Neural cell (in vitro differentiated cells): ENCODE results near the gene PSMA7. TPM values are rescaled to one million over a fixed set of nuclear protein-coding genes. Genes with fewer than 3 reads are reported as not detected.

Experiments used
- H2AFZ ChIP-seq: fragments of 200-600, 300-800 bp; sonication (generic), shearing (Covaris generic); 2 replicates; pipeline ENCODE4 v1.6.0; 2014; ENCODE audit warnings: low read depth, mild to moderate bottlenecking, antibody characterized with exemption, low read length, moderate library complexity
- H3F3A ChIP-seq: fragments of 200-600 bp; shearing (Covaris generic); 2 replicates; pipeline ENCODE4 v1.6.1; 2016; ENCODE audit warnings: mild to moderate bottlenecking, moderate library complexity, mixed read lengths, antibody characterized with exemption, low read length; ENCODE audit not compliant: insufficient read depth, poor library complexity, severe bottlenecking
- H3K27ac ChIP-seq: fragments of 200-600, 300-800 bp; sonication (generic), shearing (Covaris generic); 2 replicates; pipeline ENCODE4 v1.5.1; 2014; ENCODE audit warnings: mild to moderate bottlenecking, low read length, moderate library complexity
- H3K27me3 ChIP-seq: fragments of 300-800, 200-600 bp; sonication (generic), shearing (Covaris generic); 2 replicates; pipeline ENCODE4 v1.6.0; 2014; ENCODE audit warnings: mild to moderate bottlenecking, low read depth, low read length, moderate library complexity; ENCODE audit not compliant: insufficient read depth
- H3K36me3 ChIP-seq: fragments of 300-800, 200-600 bp; sonication (generic), shearing (Covaris generic); 2 replicates; pipeline ENCODE4 v1.5.1; 2014; ENCODE audit warnings: mild to moderate bottlenecking, antibody characterized with exemption, low read length, moderate library complexity; ENCODE audit not compliant: insufficient read depth
- H3K4me2 ChIP-seq: fragments of 300-800, 200-600 bp; sonication (generic), shearing (Covaris generic); 2 replicates; pipeline ENCODE4 v1.6.0; 2014; ENCODE audit warnings: mild to moderate bottlenecking, low read length
- H3K4me3 ChIP-seq: fragments of 300-800, 200-600 bp; sonication (generic), shearing (Covaris generic); 2 replicates; pipeline ENCODE4 v1.5.1; 2014; ENCODE audit warnings: mild to moderate bottlenecking, low read length, moderate library complexity
- H3K79me2 ChIP-seq: fragments of 200-600 bp; shearing (Covaris generic); replicated peaks from 2 replicates; pipeline ENCODE4 v1.6.0; 2014; ENCODE audit warnings: mild to moderate bottlenecking, low read length, moderate library complexity; ENCODE audit not compliant: insufficient read depth
- H3K9ac ChIP-seq: fragments of 300-800, 200-600 bp; sonication (generic), shearing (Covaris generic); 2 replicates; pipeline ENCODE4 v1.6.1; 2016; ENCODE audit warnings: mild to moderate bottlenecking, low read length, mixed read lengths
- H3K9me2 ChIP-seq: fragments of 200-600 bp; shearing (Covaris generic); 2 replicates; pipeline ENCODE4 v1.6.1; 2016; ENCODE audit warnings: mild to moderate bottlenecking, low read length, mixed read lengths; ENCODE audit not compliant: insufficient read depth
- H3K9me3 ChIP-seq: fragments of 200-600, 300-800 bp; sonication (generic), shearing (Covaris generic); 2 replicates; pipeline ENCODE4 v1.6.1; 2016; ENCODE audit warnings: mild to moderate bottlenecking, mixed run types, low read length, moderate library complexity, mixed read lengths
- H4K20me1 ChIP-seq: fragments of 200-600 bp; shearing (Covaris generic); 2 replicates; pipeline ENCODE4 v1.6.1; 2016; ENCODE audit warnings: mild to moderate bottlenecking, mixed run types; ENCODE audit not compliant: insufficient read depth
- CTCF ChIP-seq: fragments of 450-650 bp; IDR thresholded peaks from 2 replicates; pipeline ENCODE4 v1.5.1; 2014; ENCODE audit warnings: antibody characterized with exemption, mild to moderate bottlenecking, moderate library complexity; ENCODE audit not compliant: poor library complexity, severe bottlenecking
- EP300 ChIP-seq: fragments of 450-650 bp; conservative IDR thresholded peaks from 2 replicates; pipeline ENCODE4 v1.6.1; 2014; ENCODE audit warnings: antibody characterized with exemption, mild to moderate bottlenecking, moderate library complexity; ENCODE audit not compliant: poor library complexity, severe bottlenecking
- EZH2 ChIP-seq: fragments of 200-600, 300-800 bp; shearing (Covaris generic), sonication (generic); IDR thresholded peaks from 2 replicates; pipeline ENCODE4 v1.6.1; 2014; ENCODE audit warnings: antibody characterized with exemption, low read length, borderline replicate concordance, mild to moderate bottlenecking; ENCODE audit not compliant: insufficient read depth, poor library complexity, severe bottlenecking
- MXI1 ChIP-seq: fragments of 450-650 bp; conservative IDR thresholded peaks from 2 replicates; pipeline ENCODE4 v1.6.1; 2014; ENCODE audit warnings: antibody characterized with exemption, mild to moderate bottlenecking; ENCODE audit not compliant: poor library complexity, severe bottlenecking
- POLR2AphosphoS5 ChIP-seq: IDR thresholded peaks from 2 replicates; pipeline ENCODE4 v1.6.1; 2012
- RAD21 ChIP-seq: fragments of 450-650 bp; conservative IDR thresholded peaks from 2 replicates; pipeline ENCODE4 v1.6.1; 2014; ENCODE audit warnings: antibody characterized with exemption, mild to moderate bottlenecking, moderate library complexity
- SMC3 ChIP-seq: fragments of 450-650 bp; conservative IDR thresholded peaks from 2 replicates; pipeline ENCODE4 v1.6.1; 2014; ENCODE audit warnings: antibody characterized with exemption, mild to moderate bottlenecking, moderate library complexity; ENCODE audit not compliant: poor library complexity
- TAF1 ChIP-seq: IDR thresholded peaks from 2 replicates; pipeline ENCODE4 v1.6.1; 2012; ENCODE audit warnings: low read depth
- polyA plus RNA-seq: library from polyadenylated mRNA; depleted of rRNA; stranded (reverse); fragments of >200 nt; gene quantifications from 2 replicates; pipeline ENCODE4 v1.2.3, GENCODE V29; 2014
- TF ChIP-seq, protein P1 (sequence below): IDR thresholded peaks from 2 replicates; pipeline ENCODE4 v1.6.1; 2012; ENCODE audit warnings: borderline replicate concordance

PSMA7 gene
- polyA plus RNA-seq, 1 donor from 2014 or later: 874 TPM

GRCh38 chr20:62122654-62123449 is 20.3 kb downstream of the PSMA7 start:
- no peak overlapping the region for H2AFZ ChIP-seq
- H3K36me3 ChIP-seq: no peaks in the 10 kb centered on the region

GRCh38 chr20:62121776-62122653 is 21.2 kb downstream of the PSMA7 start, which contains the start of gene LSM14B:
Gene LSM14B (plus strand): TSS chr20:62122475. CDS start chr20:62122667, 192 bp downstream.
- TF ChIP-seq RAD21: peak; percentile 42
- TF ChIP-seq, protein P1, sequence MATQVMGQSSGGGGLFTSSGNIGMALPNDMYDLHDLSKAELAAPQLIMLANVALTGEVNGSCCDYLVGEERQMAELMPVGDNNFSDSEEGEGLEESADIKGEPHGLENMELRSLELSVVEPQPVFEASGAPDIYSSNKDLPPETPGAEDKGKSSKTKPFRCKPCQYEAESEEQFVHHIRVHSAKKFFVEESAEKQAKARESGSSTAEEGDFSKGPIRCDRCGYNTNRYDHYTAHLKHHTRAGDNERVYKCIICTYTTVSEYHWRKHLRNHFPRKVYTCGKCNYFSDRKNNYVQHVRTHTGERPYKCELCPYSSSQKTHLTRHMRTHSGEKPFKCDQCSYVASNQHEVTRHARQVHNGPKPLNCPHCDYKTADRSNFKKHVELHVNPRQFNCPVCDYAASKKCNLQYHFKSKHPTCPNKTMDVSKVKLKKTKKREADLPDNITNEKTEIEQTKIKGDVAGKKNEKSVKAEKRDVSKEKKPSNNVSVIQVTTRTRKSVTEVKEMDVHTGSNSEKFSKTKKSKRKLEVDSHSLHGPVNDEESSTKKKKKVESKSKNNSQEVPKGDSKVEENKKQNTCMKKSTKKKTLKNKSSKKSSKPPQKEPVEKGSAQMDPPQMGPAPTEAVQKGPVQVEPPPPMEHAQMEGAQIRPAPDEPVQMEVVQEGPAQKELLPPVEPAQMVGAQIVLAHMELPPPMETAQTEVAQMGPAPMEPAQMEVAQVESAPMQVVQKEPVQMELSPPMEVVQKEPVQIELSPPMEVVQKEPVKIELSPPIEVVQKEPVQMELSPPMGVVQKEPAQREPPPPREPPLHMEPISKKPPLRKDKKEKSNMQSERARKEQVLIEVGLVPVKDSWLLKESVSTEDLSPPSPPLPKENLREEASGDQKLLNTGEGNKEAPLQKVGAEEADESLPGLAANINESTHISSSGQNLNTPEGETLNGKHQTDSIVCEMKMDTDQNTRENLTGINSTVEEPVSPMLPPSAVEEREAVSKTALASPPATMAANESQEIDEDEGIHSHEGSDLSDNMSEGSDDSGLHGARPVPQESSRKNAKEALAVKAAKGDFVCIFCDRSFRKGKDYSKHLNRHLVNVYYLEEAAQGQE: peak; percentile 47
- peak; percentile 38 for TF ChIP-seq SMC3
- no peak for TF ChIP-seq TAF1
- TF ChIP-seq CTCF: no peak
- no peak for TF ChIP-seq EZH2
- peak; percentile 87 for TF ChIP-seq MXI1
- peak; percentile 38 for TF ChIP-seq EP300
- peak; percentile 89 for TF ChIP-seq POLR2AphosphoS5
- Histone ChIP-seq H3K27ac (peak within 1 kb of the TSS; percentile 76), H3K36me3 (no peaks in the 10 kb centered on the region), H3K79me2 (peaks cover 29% of the 10 kb centered on the region), H4K20me1 (peaks cover 14% of the 10 kb centered on the region), H2AFZ (peak within 1 kb of the TSS; percentile 56), H3K9me3 (no peaks in the 10 kb centered on the region), H3K4me2 (peak within 1 kb of the TSS; percentile 83), H3F3A (peaks cover 6% of the 10 kb centered on the region), H3K4me3 (peak within 1 kb of the TSS; percentile 88), H3K9me2 (no peaks in the 10 kb centered on the region), H3K9ac (peak within 1 kb of the TSS; percentile 82), H3K27me3 (no peaks in the 10 kb centered on the region)

More at GRCh38 chr20:62122654-62123449, 20.3 kb downstream of the PSMA7 start:
- H3F3A ChIP-seq: peaks cover 6% of the 10 kb centered on the region
- no peaks in the 10 kb centered on the region for H3K9me2 ChIP-seq
- peaks cover 29% of the 10 kb centered on the region for H3K79me2 ChIP-seq
- peak overlapping the region; percentile 88 for H3K4me3 ChIP-seq
- no peaks in the 10 kb centered on the region for H3K9me3 ChIP-seq
- H4K20me1 ChIP-seq: peaks cover 14% of the 10 kb centered on the region
- peak overlapping the region; percentile 72 for H3K27ac ChIP-seq
- no peaks in the 10 kb centered on the region for H3K27me3 ChIP-seq
- peak overlapping the region; percentile 82 for H3K9ac ChIP-seq
- TF ChIP-seq POLR2AphosphoS5 (no peak), SMC3 (peak; percentile 27), EP300 (no peak)
- H3K4me2 ChIP-seq: peak overlapping the region; percentile 83
